Measurements from ENCODE around the gene MINAR1.

DNA sequence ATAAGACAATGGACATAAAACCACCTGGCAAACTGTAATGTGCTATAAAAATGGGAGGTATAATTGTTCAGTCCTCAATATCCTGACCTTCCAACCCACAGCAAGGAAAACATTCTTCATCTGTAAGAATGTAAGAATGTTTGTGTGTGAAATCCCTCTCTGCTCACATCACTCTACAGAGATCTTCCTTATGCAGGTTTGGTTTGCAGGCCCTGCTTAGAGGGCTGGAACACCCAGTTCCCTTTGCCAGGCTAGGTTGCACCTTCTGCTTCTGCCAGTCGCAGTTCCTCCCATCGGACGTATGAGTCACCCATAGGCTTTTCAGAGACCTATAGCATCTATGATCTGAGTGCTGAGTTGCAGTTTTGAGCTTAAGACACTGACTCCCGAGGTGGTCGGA, 24.1 kb upstream of the MINAR1 start:
- TF ChIP-seq POLR2A (IDR thresholded peaks at IDR 0.05), result no peak
- TF ChIP-seq, protein P1, sequence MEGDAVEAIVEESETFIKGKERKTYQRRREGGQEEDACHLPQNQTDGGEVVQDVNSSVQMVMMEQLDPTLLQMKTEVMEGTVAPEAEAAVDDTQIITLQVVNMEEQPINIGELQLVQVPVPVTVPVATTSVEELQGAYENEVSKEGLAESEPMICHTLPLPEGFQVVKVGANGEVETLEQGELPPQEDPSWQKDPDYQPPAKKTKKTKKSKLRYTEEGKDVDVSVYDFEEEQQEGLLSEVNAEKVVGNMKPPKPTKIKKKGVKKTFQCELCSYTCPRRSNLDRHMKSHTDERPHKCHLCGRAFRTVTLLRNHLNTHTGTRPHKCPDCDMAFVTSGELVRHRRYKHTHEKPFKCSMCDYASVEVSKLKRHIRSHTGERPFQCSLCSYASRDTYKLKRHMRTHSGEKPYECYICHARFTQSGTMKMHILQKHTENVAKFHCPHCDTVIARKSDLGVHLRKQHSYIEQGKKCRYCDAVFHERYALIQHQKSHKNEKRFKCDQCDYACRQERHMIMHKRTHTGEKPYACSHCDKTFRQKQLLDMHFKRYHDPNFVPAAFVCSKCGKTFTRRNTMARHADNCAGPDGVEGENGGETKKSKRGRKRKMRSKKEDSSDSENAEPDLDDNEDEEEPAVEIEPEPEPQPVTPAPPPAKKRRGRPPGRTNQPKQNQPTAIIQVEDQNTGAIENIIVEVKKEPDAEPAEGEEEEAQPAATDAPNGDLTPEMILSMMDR (IDR thresholded peaks at IDR 0.05), result no peak
- TF ChIP-seq EP300 (IDR thresholded peaks at IDR 0.05), result no peak

Measured in tibial nerve (tissue), 4 donors.